Measurements from ENCODE around the gene CUL7.
"Not testable (repeated sequence)": the region's sequence is repeated elsewhere in the genome, so short reads cannot be mapped to it uniquely, and the experiment has no call there.

CUL7 gene

DNA sequence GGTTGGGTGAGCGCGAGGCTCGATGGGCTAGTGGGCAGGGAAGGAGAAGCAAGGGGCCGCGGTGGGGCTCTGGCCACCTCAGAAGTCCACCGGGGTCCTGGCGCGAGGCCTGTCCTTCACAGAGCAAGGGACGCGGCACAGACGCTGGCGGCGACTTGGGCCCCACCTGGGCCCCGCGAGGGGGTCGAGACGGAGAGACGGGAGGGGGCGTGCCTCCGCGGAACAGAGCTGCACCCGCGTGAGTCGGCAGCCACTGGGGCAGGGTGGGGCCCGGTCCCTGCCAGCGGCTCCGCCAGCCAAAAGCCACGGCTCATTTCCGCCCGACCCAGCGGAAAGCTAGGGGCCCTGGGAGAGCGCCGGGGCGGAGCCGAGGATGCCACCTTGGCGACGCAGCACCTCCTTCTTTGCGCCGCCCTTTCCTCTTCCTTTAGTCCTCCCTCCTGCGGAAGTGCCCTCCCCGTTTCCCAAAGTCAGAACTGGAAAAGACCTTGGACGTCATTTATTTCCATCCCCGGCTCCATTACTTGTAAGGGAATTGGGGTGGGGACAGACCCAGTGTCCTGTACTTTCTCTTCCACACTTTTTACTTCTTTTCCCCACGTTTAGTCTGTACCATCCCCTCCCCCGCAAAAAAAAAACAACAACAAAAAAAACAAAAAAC lies at the start of gene CUL7:
CUL7 (minus strand) TSS at position 307 of the 661 bp plus-strand sequence. CDS start 1,063 bp downstream, outside the sequence.
- DNase-seq, result peak; percentile 85

DNA sequence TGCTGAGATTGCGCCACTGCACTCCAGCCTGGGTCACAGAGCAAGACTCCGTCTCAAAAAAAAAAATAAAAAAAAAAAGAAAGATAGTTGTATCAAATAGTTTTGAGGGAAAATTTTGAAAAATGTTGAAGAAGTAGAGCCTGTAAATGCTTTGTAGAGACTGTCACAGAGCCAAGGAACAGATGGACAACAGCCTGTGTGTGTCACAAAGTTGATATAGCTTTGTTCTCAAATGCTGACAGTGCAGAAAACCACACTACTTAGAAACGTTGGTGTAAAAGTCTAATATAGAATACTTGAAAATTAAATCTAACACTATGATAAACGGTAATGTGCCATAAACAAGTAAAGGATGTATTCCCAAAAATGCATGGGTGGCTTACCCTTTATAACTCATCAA lies 47.8 kb upstream of the CUL7 start:
- DNase-seq, result peak; percentile 40

DNA sequence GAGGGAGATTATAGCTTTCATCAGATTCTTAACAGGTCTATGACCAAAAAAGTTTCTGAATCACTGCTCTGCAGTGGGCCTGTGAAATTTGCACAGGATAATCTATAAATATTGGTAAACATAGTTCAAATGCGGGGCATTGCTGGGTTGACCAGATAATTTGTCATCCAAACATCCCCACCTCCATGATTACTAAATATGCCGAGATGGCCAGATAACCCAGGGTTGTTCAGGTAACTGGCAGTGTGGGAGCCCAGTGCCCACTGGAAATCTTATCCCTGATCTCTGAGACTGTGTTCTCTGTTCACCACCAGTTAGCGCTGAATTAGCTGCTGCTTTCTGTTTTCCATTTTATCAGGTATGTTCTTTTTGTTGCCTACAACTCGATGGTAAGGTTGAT lies 43.9 kb upstream of the CUL7 start:
- DNase-seq, result no peak

DNA sequence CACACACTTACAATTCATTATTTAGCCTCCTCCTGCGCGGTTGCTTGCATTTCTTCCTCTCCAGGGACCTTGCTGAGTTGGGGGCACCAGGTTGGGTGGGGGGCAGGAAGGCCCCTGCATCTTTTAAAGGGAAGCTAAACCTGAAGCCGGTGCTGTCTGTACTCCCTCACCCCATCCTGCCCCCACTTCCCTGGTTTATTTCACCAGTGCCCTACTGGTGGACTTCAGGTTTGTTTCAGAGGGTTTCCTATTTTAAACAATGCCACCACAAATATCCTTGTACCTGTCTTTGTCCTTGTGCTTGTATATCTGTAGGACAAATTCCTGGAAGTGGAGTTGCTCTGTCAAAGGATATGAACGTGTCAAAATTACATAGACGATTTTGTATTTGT lies 43.4 kb upstream of the CUL7 start:
- no peak for DNase-seq

GRCh38 chr6:43096451-43097097 lies 42.9 kb upstream of the CUL7 start:
- no peak for DNase-seq

- no peak for DNase-seq
Observed at GRCh38 chr6:43095939-43096338, 42.3 kb upstream of the CUL7 start.

DNA sequence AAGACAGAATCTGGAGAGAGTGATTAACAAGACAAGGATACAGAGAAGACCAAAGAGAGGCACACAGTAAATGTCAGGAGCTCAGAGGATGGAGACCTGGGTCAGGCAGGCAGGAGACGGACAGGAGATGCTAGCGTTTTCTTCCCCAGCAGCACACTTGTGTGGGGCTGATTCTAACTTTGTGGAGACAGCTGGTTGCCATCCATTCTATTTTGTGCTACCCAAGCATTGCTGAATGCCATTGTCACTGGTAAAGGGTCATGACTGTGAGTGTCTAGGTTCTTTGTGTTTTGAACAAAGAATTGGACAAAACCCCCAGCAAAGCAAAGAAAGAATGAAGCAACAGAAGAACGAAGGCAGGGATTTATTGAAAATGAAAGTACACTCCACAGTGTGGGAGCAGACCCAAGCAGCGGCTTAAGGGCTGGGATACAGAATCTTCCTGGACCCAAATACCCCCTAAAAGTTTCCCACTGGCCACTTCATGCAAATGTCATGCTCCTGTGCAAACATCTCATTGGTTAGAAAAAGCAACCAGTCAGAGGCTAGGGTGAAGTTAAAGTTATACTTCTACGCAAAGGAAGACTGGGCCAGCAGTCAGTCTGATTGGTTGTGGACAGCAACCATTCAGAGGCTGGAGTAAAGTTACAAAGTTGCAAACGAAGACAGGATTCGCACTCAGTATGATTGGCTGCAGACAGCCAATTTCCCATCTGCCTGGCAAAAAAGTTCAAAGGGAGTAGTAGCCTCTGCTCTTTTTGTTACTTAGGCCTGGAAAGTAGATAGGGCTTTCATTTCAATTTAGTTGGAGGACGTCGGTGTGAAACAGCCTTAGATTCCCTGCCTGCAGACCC lies 40.0 kb upstream of the CUL7 start:
- DNase-seq, result no peak

DNA sequence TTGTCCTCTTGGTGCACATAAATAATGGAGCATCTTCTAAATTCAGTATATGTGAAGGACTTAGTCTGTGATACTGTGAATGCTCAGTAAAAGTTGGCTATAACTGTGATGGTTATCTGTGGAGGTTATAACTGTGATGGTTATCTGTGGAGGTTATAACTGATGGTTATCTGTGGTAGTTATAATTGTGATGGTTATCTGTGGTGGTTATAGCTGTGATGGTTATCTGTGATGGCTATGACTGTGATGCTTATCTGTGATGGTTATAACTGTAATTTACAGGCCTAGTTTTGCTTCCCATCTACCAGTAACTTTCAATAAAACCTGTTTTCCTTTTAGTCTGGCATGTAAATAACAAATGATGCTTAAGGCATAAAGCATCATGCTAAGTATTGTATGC lies 39.0 kb upstream of the CUL7 start:
- DNase-seq, result no peak

DNA sequence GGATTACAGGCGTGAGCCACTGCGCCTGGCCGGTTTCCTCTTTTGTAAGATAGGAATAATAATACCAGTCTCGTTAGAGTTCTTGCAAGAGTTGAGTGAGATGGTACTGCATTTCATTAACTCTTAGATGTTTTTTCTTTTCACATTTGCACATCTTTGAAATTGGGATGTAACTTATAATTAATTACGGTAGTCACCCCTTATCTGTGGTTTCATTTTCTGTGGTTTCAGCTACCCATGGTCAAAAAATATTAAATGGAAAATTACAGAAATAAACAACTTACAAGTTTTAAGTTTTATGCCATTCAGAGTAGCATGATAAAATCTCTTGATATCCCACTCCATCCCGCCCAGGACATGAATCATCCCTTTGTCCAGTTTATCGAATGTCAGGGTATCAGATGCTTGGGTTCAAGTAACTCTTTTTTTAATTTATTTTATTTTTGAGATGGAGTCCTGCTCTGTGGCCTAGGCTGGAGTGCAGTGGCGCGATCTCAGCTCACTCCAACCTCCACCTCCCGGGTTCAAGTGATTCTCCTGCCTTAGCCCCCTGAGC lies 37.9 kb upstream of the CUL7 start:
- DNase-seq, result no peak

- no peak for DNase-seq
Observed at GRCh38 chr6:43091020-43091419, 37.4 kb upstream of the CUL7 start.

- DNase-seq, result no peak
Observed at GRCh38 chr6:43090559-43090956, 36.9 kb upstream of the CUL7 start.

GRCh38 chr6:43089874-43090558 lies 36.4 kb upstream of the CUL7 start:
- no peak for DNase-seq

GRCh38 chr6:43089467-43089866 lies 35.8 kb upstream of the CUL7 start:
- DNase-seq, result no peak

- DNase-seq, result no peak
Observed at GRCh38 chr6:43088654-43089056, 35.0 kb upstream of the CUL7 start.

GRCh38 chr6:43086022-43086658 lies 32.5 kb upstream of the CUL7 start:
- no peak for DNase-seq

DNA sequence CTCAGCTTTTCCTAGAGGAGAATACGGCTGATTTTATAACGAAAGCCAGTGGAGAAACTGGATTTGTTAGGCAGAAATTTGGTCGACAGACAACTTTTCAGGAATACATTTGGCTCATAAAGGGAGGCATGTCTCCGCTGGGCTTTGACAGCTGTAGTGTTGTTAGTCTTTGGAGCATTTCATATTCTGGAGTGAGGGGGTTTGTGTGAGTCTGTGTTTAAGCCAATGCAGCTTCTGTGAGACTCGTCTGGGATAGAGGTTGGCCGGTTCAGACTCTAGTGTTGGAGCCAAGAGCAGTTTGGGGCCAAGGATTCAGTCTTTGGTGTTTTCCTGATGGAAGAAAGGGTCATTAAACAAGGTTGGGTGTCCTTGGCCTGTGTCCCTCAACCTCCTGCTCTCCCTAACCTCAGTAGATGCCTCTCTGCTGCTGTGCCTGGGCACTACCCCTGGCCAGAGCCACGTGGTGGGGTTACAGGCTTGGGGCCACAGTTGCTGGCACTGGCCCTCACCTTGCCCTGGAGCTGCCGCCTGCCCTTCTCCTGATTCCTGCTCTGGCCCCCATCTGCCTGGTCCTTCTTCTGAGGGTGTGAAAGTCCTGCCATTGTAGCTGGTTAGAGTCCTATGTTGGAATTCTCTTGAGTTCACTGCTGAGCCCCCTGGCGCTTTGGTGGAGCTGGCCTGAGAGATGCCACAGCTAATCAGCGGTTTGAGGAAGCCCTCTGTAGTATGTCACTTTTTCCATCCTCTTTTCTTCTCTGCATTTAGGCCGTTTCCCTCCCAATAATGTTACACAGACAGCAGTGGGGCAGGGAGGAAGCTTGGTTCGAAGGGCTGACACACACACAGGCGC lies 29.4 kb upstream of the CUL7 start:
- DNase-seq, result no peak

DNA sequence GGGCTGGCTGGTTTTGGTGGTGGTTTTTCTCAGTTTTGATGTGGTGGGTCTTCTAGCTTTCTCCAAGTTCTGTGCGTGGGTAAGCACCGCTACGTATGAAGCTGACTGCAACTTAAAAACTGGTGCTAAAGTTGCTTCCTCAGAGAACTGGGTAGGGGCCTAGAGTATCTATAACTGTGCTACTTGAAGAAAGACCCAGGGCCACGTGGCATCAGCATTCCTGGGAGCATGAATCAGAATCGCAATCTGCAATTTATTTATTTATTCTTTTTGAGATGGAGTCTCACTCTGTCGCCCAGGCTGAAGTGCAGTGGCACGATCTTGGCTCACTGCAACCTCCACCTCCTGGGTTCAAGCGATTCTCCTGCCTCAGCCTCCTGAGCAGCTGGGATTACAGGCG lies 28.3 kb upstream of the CUL7 start:
- DNase-seq, result not testable (repeated sequence)

DNA sequence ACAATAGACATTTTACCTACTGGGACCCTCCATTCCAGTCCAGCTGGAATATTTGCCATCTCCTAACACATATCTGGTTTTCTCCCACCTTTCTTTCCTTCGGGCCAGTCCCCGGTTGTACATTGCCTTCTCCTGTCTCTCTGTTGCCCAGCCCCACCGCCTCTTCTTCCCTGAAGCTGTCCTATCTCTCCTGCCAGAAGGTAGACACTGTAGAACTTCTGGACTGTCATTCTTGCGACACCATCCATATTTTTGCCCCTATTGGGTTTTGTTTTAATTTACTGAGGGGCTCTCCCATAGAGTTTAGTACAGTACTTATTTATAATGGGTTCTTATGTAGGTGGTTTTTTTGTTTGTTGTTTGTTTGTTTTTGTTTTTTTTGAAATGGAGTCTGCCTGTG lies 27.4 kb upstream of the CUL7 start:
- no peak for DNase-seq

- DNase-seq, result no peak
Observed at GRCh38 chr6:43078691-43079090, 25.0 kb upstream of the CUL7 start.

DNA sequence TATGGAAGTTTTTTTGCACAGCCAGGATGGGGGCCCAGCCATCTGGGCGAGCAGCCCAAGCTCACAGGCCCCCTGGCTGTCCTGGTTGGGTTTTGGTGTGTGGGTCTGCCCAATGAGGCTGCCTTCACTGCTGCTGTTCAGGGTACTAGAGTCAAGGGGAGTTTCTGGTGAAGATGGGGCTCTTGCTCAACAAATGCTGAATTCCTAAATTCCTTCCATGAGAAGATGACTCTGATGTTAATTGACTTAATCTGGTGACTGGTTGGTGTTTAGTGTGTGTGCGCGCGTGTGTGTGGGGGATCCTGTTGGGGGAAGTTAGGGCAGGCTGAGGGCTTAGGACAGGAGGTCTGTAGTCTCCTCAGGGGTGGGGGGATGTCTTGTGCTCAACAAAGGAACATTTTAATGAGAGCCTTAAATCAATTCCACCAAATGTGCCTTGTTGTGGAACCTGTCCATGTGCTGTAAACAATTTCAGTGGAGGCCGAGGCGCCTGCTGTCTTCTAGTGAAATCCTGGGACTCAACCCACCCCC lies 24.4 kb upstream of the CUL7 start:
- DNase-seq, result no peak

- no peak for DNase-seq
Observed at GRCh38 chr6:43077333-43077809, 23.7 kb upstream of the CUL7 start.
